Epithelial cell of proximal tubule (primary cell): ENCODE data around the gene RALY. TPM values are rescaled to one million over a fixed set of nuclear protein-coding genes. Genes with fewer than 3 reads are reported as not detected.

Source experiments
- DNase-seq: peaks from one replicate; pipeline ENCODE4 v3.0.0-alpha.2; 2011; ENCODE audit warnings: low read depth
- H3K4me3 ChIP-seq: 2 replicates; pipeline ENCODE4 v1.5.1; 2011; ENCODE audit warnings: low read depth, mild to moderate bottlenecking, low read length
- CTCF ChIP-seq: conservative IDR thresholded peaks from 2 replicates; pipeline ENCODE4 v1.5.1; 2012; ENCODE audit warnings: low read depth, mild to moderate bottlenecking, low read length
- total RNA-seq: library from RNA; depleted of rRNA; stranded (reverse); fragments of >200 nt; gene quantifications from 2 replicates; pipeline ENCODE4 v1.2.3, GENCODE V29; 2015

Gene RALY
- total RNA-seq, 1 donor from 2014 or later: 111 TPM

GRCh38 chr20:34083137-34083536 lies 89.4 kb downstream of the RALY start:
- no peak overlapping the region for H3K4me3 ChIP-seq
- peak; percentile 27 for TF ChIP-seq CTCF
- DNase-seq: no peak

GRCh38 chr20:34083781-34084180 lies 90.1 kb downstream of the RALY start:
- H3K4me3 ChIP-seq: no peak overlapping the region
- TF ChIP-seq CTCF: no peak
- no peak for DNase-seq

- no peak overlapping the region for H3K4me3 ChIP-seq
- no peak for TF ChIP-seq CTCF
- no peak for DNase-seq
Observed at GRCh38 chr20:34084227-34084923, 90.7 kb downstream of the RALY start.

- DNase-seq: no peak
- no peak overlapping the region for H3K4me3 ChIP-seq
- no peak for TF ChIP-seq CTCF
Observed at GRCh38 chr20:34085544-34086040, 91.9 kb downstream of the RALY start.

- H3K4me3 ChIP-seq: no peak overlapping the region
- TF ChIP-seq CTCF: no peak
- DNase-seq: no peak
Observed at GRCh38 chr20:34088305-34089174, 94.8 kb downstream of the RALY start.

- no peak overlapping the region for H3K4me3 ChIP-seq
- no peak for DNase-seq
- TF ChIP-seq CTCF: no peak
Observed at GRCh38 chr20:34089175-34089479, 95.4 kb downstream of the RALY start.
